ENCODE data around the gene HDAC4. TPM values are rescaled to one million over a fixed set of nuclear protein-coding genes. Genes with fewer than 3 reads are reported as not detected.

The HDAC4 gene
- total and polyA plus RNA-seq, 10 of the 15 experiments (the other 5 are each of a cell fraction or from before 2014, with no cell fraction given), result 0.22 to 15.7 (median 4.8) TPM

- 88% methylated on average over 22 of the region's 22 CpGs for WGBS (ENCODE audit: insufficient coverage, insufficient replicate concordance, low lambda C conversion rate, missing lambda C conversion rate)
- TF ChIP-seq, protein P1, sequence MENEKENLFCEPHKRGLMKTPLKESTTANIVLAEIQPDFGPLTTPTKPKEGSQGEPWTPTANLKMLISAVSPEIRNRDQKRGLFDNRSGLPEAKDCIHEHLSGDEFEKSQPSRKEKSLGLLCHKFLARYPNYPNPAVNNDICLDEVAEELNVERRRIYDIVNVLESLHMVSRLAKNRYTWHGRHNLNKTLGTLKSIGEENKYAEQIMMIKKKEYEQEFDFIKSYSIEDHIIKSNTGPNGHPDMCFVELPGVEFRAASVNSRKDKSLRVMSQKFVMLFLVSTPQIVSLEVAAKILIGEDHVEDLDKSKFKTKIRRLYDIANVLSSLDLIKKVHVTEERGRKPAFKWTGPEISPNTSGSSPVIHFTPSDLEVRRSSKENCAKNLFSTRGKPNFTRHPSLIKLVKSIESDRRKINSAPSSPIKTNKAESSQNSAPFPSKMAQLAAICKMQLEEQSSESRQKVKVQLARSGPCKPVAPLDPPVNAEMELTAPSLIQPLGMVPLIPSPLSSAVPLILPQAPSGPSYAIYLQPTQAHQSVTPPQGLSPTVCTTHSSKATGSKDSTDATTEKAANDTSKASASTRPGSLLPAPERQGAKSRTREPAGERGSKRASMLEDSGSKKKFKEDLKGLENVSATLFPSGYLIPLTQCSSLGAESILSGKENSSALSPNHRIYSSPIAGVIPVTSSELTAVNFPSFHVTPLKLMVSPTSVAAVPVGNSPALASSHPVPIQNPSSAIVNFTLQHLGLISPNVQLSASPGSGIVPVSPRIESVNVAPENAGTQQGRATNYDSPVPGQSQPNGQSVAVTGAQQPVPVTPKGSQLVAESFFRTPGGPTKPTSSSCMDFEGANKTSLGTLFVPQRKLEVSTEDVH (IDR thresholded peaks at IDR 0.05; ENCODE audit: low read depth, partially characterized antibody), result no peak
- TF ChIP-seq DPF2 (IDR thresholded peaks at IDR 0.05) (no peak), BCL11A (IDR thresholded peaks at IDR 0.05; ENCODE audit: low read depth, low read length) (no peak), RCOR1 (conservative IDR thresholded peaks at IDR 0.05; ENCODE audit: low read depth, low read length) (no peak), CBX3 (IDR thresholded peaks at IDR 0.05; ENCODE audit: borderline replicate concordance, low read depth) (no peak), ZNF207 (IDR thresholded peaks at IDR 0.05; ENCODE audit: borderline replicate concordance) (no peak), NR2C1 (IDR thresholded peaks at IDR 0.05) (no peak), KDM1A (IDR thresholded peaks at IDR 0.05; ENCODE audit: borderline replicate concordance) (no peak), ZNF217 (IDR thresholded peaks at IDR 0.05) (no peak), SUPT20H (IDR thresholded peaks at IDR 0.05; ENCODE audit: borderline replicate concordance, control insufficient read depth, low read depth, low read length) (no peak), MTA2 (IDR thresholded peaks at IDR 0.05; ENCODE audit: low read depth) (no peak), ZZZ3 (IDR thresholded peaks at IDR 0.05; ENCODE audit: control insufficient read depth, insufficient read length, low read depth) (no peak), MLLT1 (IDR thresholded peaks at IDR 0.05) (no peak), CREM (IDR thresholded peaks at IDR 0.05; ENCODE audit: low read depth) (no peak), STAT3 (IDR thresholded peaks at IDR 0.05; ENCODE audit: low read depth, low read length) (no peak)
- TF ChIP-seq, protein P2, sequence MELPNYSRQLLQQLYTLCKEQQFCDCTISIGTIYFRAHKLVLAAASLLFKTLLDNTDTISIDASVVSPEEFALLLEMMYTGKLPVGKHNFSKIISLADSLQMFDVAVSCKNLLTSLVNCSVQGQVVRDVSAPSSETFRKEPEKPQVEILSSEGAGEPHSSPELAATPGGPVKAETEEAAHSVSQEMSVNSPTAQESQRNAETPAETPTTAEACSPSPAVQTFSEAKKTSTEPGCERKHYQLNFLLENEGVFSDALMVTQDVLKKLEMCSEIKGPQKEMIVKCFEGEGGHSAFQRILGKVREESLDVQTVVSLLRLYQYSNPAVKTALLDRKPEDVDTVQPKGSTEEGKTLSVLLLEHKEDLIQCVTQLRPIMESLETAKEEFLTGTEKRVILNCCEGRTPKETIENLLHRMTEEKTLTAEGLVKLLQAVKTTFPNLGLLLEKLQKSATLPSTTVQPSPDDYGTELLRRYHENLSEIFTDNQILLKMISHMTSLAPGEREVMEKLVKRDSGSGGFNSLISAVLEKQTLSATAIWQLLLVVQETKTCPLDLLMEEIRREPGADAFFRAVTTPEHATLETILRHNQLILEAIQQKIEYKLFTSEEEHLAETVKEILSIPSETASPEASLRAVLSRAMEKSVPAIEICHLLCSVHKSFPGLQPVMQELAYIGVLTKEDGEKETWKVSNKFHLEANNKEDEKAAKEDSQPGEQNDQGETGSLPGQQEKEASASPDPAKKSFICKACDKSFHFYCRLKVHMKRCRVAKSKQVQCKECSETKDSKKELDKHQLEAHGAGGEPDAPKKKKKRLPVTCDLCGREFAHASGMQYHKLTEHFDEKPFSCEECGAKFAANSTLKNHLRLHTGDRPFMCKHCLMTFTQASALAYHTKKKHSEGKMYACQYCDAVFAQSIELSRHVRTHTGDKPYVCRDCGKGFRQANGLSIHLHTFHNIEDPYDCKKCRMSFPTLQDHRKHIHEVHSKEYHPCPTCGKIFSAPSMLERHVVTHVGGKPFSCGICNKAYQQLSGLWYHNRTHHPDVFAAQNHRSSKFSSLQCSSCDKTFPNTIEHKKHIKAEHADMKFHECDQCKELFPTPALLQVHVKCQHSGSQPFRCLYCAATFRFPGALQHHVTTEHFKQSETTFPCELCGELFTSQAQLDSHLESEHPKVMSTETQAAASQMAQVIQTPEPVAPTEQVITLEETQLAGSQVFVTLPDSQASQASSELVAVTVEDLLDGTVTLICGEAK (IDR thresholded peaks at IDR 0.05; ENCODE audit: borderline replicate concordance), result no peak
- TF ChIP-seq, protein P3, sequence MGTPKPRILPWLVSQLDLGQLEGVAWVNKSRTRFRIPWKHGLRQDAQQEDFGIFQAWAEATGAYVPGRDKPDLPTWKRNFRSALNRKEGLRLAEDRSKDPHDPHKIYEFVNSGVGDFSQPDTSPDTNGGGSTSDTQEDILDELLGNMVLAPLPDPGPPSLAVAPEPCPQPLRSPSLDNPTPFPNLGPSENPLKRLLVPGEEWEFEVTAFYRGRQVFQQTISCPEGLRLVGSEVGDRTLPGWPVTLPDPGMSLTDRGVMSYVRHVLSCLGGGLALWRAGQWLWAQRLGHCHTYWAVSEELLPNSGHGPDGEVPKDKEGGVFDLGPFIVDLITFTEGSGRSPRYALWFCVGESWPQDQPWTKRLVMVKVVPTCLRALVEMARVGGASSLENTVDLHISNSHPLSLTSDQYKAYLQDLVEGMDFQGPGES (IDR thresholded peaks at IDR 0.05), result no peak
- in situ Hi-C loops (cut with MboI) (no loop called here), intact Hi-C loops (cut with micrococcal nuclease; ENCODE audit: unreplicated experiment) (no loop called here)
- CTCF ChIA-PET, result no interaction called here
- no TSS peak for BruUV-seq (replicated peaks)
- Histone ChIP-seq H4K20me1 (ENCODE audit: control insufficient read depth, insufficient read depth) (no peaks in the 10 kb centered on the region), H3K9ac (ENCODE audit: control insufficient read depth, insufficient read depth, low read length) (no peak overlapping the region), H2AFZ (ENCODE audit: control insufficient read depth, low read depth, low read length) (no peak overlapping the region), H3K4me2 (ENCODE audit: control insufficient read depth, insufficient read depth) (no peak overlapping the region), H3K4me1 (ENCODE audit: control insufficient read depth, insufficient read depth, low read length) (no peaks in the 10 kb centered on the region), H3K9me3 (replicated peaks; ENCODE audit: control insufficient read depth, insufficient read depth, low read length) (no peaks in the 10 kb centered on the region; the same call in 2 of the 3 replicates), H3K4me3 (no peak overlapping the region), H3K36me3 (ENCODE audit: control insufficient read depth in 2 of 2, insufficient read depth in 2 of 2, low read length in 1 of 2) (peaks cover 0 to 2% of the 10 kb centered on the region in 2 experiments; a peak in 2 of 4 replicates), H3K27me3 (replicated peaks in 1 of 2; ENCODE audit: control insufficient read depth in 2 of 2, insufficient read depth in 2 of 2, low read length in 1 of 2) (no peaks in the 10 kb centered on the region), H3K79me2 (ENCODE audit: control insufficient read depth, insufficient read depth, low read length) (no peaks in the 10 kb centered on the region), H3K27ac (ENCODE audit: control insufficient read depth, insufficient read depth) (no peak overlapping the region)
- FAIRE-seq (no peak), DNase-seq (ENCODE audit: low read depth, low spot score) (no peak), ATAC-seq (no peak)
- POLR2A ChIA-PET, result no interaction called here
- SMC1A ChIA-PET (ENCODE audit: uncharacterized antibody, unreplicated experiment), result no interaction called here
- RAD21 ChIA-PET (ENCODE audit: unreplicated experiment), result no interaction called here
These were observed 220.9 kb downstream of the HDAC4 start for GRCh38 chr2:239179851-239180371.

All from GM12878 (cell line).